OCI-LY1 (cell line): ENCODE results near the gene ZRANB2.

Experiments
- CTCF ChIP-seq: fragments of 200-600 bp; sonication (generic), shearing (Covaris generic); IDR thresholded peaks from 2 replicates; pipeline ENCODE4 v1.5.1; 2017; ENCODE audit warnings: mild to moderate bottlenecking, antibody characterized with exemption, low read length, moderate library complexity, mixed read lengths
- EZH2 ChIP-seq: fragments of 200-600 bp; sonication (generic), shearing (Covaris generic); IDR thresholded peaks from 2 replicates; pipeline ENCODE4 v1.8.0; 2017; ENCODE audit warnings: borderline replicate concordance, mixed run types, mild to moderate bottlenecking, antibody characterized with exemption, low read length, moderate library complexity, mixed read lengths

DNA sequence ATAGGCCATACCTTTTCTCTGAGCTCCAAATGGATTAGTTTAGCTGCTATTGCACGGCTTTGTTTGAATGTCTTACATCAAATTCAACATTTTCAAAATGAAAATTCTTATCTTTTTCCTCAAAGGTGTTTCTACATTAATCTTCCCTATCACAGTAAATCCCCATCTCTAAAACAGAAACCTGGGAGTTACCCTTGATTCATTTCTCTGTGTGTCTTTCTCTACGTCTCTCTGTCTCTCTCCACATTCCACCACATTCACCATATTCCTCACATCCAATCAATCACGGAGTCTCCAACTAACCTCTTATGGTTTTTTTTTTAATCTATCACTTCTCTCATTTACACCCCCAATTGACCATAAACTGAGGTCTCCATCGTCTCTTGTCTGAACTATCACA is 57.3 kb downstream of the ZRANB2 start:
- TF ChIP-seq CTCF (no peak), EZH2 (no peak)
